Retinal pigment epithelial cell (primary cell): ENCODE results near the gene BANP.
"Not testable (repeated sequence)": the region's sequence is repeated elsewhere in the genome, so short reads cannot be mapped to it uniquely, and the experiment has no call there.

Experiments
- DNase-seq: peaks from one replicate; pipeline ENCODE4 v3.0.0-alpha.2; 2010; ENCODE audit warnings: low read depth
- H3K4me3 ChIP-seq: 2 replicates; pipeline ENCODE4 v1.5.1; 2011; ENCODE audit warnings: mild to moderate bottlenecking, low read length, control low read depth, moderate library complexity
- TF ChIP-seq, protein P1 (sequence below): conservative IDR thresholded peaks from 2 replicates; pipeline ENCODE4 v1.5.1; 2011; ENCODE audit warnings: low read depth, low read length, control low read depth, inconsistent platforms

The BANP gene

GRCh38 chr16:88116121-88116520, 164.9 kb downstream of the BANP start:
- H3K4me3 ChIP-seq: no peak overlapping the region
- TF ChIP-seq, protein P1, sequence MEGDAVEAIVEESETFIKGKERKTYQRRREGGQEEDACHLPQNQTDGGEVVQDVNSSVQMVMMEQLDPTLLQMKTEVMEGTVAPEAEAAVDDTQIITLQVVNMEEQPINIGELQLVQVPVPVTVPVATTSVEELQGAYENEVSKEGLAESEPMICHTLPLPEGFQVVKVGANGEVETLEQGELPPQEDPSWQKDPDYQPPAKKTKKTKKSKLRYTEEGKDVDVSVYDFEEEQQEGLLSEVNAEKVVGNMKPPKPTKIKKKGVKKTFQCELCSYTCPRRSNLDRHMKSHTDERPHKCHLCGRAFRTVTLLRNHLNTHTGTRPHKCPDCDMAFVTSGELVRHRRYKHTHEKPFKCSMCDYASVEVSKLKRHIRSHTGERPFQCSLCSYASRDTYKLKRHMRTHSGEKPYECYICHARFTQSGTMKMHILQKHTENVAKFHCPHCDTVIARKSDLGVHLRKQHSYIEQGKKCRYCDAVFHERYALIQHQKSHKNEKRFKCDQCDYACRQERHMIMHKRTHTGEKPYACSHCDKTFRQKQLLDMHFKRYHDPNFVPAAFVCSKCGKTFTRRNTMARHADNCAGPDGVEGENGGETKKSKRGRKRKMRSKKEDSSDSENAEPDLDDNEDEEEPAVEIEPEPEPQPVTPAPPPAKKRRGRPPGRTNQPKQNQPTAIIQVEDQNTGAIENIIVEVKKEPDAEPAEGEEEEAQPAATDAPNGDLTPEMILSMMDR: no peak
- no peak for DNase-seq

DNA sequence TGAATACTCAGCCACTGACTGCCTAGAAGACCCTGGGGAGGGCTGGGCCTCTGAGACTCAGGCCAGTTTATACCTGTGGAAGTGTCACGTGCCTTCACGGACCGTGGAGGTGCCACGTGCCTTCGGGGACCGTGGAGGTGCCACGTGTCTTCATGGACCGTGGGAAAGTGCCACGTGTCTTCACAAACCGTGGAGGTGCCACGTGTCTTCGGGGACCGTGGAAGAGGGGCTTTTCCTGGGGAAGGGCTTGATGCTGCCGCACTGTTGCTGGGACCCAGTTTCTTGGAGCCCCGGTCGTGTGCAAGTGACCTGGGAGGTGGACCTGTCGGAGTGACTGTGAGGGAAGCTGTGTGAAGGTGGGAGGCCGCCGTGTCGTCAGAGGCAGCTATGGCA, 166.2 kb downstream of the BANP start:
- DNase-seq: no peak
- H3K4me3 ChIP-seq: no peak overlapping the region
- TF ChIP-seq, protein P1: no peak

DNA sequence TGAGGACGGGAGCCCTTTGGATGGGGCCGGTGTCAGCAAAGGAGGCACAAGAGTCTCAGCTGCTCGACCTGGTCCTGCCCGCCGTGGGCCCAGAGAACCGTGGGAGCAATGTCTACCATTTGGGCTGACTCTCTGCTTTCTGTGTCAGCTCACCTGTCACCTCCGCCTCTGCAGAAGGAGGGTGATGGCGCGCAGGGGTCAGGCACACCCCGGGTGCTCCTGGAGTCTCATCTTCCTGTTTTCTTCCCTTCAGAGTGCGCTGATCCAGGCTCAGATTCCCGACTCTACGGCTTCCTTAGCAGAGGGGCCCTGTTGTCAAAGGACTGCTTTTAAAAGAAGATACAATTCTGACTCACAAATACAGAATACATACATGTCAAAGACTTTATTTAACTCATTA, 167.1 kb downstream of the BANP start:
- no peak for DNase-seq
- no peak overlapping the region for H3K4me3 ChIP-seq
- TF ChIP-seq, protein P1: no peak

DNA sequence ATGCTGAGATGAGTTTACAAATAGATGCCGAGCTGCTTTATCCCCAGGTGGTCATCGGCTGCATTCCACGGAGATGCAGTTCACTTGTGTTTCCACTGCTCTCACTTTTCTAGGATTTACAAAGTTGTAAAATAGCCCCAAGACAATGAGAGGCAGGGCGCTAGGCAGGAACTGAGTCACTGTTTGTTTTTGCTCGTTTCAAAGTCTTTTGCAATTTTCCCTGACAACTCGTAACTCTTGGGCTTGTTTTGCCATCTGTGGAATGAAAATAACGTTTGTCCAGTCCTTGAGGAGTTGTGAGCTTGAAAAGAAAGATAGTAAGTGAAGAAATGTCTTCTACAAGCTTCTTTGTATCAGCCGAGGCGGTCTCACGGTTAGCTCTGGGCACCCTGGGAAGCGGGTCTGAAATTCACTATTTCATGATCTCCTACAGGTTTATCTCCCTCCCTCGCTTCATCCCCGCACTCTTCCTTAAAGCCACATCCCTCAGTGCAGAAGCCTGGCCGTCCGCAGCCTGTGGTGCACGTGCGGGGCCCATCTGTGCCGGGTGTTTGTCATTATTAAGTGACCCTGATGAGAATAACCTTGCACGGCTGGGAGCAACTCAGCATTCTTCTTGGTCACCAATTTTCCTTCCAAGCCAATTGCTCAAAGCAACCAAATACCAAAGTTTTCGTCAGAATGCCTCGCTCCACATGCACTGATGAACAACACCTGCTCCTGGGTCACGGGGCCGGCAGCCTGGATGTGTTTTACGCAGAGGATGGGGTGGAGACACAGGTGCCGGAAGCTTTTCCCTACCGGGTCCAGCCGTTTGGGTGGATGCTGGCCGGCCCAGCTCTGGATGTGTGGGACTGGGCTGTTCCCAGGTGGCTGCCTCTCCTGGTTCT, 167.9 kb downstream of the BANP start:
- H3K4me3 ChIP-seq: not testable (repeated sequence)
- DNase-seq: peak; percentile 21

GRCh38 chr16:88119881-88120751, 168.9 kb downstream of the BANP start:
- H3K4me3 ChIP-seq, DNase-seq: not testable (repeated sequence)

GRCh38 chr16:88120812-88121211, 169.6 kb downstream of the BANP start:
- TF ChIP-seq, protein P1: no peak
- no peak overlapping the region for H3K4me3 ChIP-seq
- DNase-seq: no peak

DNA sequence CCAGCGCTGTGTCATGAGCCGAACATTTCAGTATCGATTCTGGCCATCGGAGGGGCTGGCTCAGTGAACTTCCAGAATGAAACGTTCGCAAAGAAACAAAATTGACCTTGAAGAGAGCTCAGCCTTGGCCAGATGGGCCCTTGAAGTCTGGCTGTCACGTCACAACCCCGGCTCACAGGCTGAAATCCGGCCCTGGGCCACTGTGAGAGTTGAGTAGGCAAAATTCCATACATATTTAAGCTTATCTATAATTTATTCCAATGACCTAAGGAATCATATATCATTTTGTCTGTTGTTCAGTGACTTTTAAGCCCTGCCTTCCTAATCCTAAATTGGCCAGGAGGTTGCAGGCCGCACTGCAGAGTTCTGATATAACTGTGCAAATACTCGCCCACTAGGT, 170.2 kb downstream of the BANP start:
- DNase-seq: peak; percentile 9
- H3K4me3 ChIP-seq: not testable (repeated sequence)

DNA sequence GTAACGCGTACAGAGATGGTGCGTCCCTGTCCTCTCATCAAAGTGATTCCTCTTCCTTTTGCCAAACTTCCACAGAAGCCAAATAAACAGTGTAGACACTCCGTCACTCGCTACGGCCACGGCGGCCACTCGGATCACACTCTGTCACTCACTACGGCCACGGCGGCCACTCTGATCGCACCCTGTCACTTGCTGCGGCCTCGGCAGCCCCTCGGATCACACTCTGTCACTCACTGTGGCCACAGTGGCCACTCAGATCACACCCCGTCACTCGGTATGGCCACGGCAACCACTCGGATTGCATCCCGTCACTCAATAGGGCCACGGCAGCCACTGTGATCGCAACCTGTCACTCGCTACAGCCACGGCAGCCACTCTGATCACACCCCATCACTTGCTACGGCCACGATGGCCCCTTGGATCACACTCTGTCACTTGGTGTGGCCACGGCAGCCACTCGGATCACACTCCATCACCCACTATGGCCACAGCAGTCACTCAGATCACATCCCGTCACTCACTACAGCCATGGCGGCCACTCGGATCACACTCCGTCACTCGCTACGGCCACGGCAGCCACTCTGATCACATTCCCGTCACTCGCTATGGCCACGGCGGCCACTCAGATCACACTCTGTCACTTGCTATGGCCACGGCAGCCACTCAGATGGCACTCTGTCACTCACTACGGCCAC, 170.8 kb downstream of the BANP start:
- DNase-seq: no peak
- TF ChIP-seq, protein P1: no peak
- H3K4me3 ChIP-seq: no peak overlapping the region
